Ureter (tissue), 1 donor: ENCODE data around the gene APBB1. TPM values are rescaled to one million over a fixed set of nuclear protein-coding genes. Genes with fewer than 3 reads are reported as not detected.

Source experiments
- DNase-seq: peaks from one replicate; pipeline ENCODE4 v3.0.0-alpha.2; 2020; ENCODE audit warnings: low spot score
- total RNA-seq: library from RNA; stranded (reverse); gene quantifications from one replicate; pipeline ENCODE4 v1.2.4, GENCODE V29; 2023
- donor health status: DM: yes; HTN: yes; CAD: no.

The APBB1 gene
- total RNA-seq, 1 donor from 2014 or later: 24.9 TPM

DNA sequence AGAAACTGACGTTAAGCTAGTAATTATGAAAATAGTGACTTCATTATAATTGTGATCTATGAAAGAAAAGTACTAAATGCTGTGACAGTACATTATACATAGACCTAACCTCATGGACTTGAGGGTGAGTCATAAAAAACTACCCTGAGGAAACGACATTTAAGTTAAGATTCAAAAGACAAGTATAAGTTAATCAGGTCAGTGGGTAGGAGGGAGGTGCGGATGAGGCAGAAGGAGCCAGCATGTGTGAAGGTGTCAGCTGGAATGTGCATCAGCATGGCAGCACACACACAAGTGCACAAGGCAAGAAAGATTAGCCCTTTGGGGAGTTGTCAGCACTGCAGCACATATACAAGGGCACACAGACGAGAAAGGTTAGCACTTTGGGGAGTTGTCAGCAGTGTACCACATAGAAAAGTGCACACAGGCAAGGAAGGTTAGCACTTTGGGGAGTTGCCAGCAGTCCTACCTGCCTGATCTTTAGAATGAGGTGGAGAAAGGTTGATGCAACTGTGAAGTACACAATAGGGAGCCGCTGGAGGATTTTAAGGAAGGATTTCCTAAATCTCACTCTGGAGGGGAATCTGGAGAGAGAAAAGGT, 67.0 kb downstream of the APBB1 start:
- no peak for DNase-seq

GRCh38 chr11:6350486-6350885, 68.4 kb downstream of the APBB1 start:
- no peak for DNase-seq

- DNase-seq: no peak
Measured at GRCh38 chr11:6350043-6350442, 68.9 kb downstream of the APBB1 start.

DNA sequence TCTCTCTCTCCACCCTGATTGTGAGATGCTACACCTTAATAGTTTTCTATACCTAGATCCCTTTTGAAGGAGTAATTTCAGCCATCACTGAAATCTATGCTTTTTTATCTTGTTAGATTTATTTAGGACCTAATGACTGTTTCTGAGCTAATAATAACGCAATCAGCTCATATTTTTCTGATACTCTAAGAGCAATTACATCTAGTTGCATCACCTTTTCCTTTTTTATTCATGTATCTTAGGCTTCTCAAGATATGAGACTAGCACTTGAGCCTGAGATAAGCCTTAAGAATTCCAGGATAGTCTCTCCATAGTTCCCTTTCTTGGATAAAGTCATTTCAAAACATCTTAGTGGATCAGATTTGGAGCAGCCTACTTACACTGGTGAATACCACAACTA, 73.5 kb downstream of the APBB1 start:
- no peak for DNase-seq

Other genes with a start within 250 kb of the APBB1 start
- gene OR52B2, start 248.8 kb downstream of the APBB1 start, total RNA-seq: not detected
- gene OR52W1, start 219.9 kb downstream of the APBB1 start, total RNA-seq: not detected
- not detected for gene C11orf42, start 213.5 kb downstream of the APBB1 start, total RNA-seq
- gene FHIP1B, start 184.5 kb downstream of the APBB1 start, total RNA-seq: 49.5 TPM
- gene CNGA4, start 180.0 kb downstream of the APBB1 start, total RNA-seq: 0.26 TPM
- gene CCKBR, start 159.3 kb downstream of the APBB1 start, total RNA-seq: not detected
- gene CAVIN3, start 98.6 kb downstream of the APBB1 start, total RNA-seq: 39.0 TPM
- gene SMPD1, start 28.6 kb downstream of the APBB1 start, total RNA-seq: 32.9 TPM
- gene HPX, start 21.9 kb upstream of the APBB1 start, total RNA-seq: 1.2 TPM
- gene TRIM3, start 54.8 kb upstream of the APBB1 start, total RNA-seq: 21.1 TPM
- 49.3 TPM for gene ARFIP2, start 62.2 kb upstream of the APBB1 start, total RNA-seq
- gene TIMM10B, start 62.4 kb upstream of the APBB1 start, total RNA-seq: 48.3 TPM
- gene DNHD1, start 78.2 kb upstream of the APBB1 start, total RNA-seq: 24.2 TPM
- 28.0 TPM for gene RRP8, start 184.5 kb upstream of the APBB1 start, total RNA-seq
- gene ILK, start 184.7 kb upstream of the APBB1 start, total RNA-seq: 192 TPM
- gene TAF10, start 193.1 kb upstream of the APBB1 start, total RNA-seq: 176 TPM
- 60.0 TPM for gene TPP1, start 200.3 kb upstream of the APBB1 start, total RNA-seq
- 26.0 TPM for gene DCHS1, start 236.7 kb upstream of the APBB1 start, total RNA-seq